K562 (cell line): ENCODE results near the gene SELPLG. TPM values are rescaled to one million over a fixed set of nuclear protein-coding genes. Genes with fewer than 3 reads are reported as not detected.

Experiments
- ADNP ChIP-seq: fragments of 200-800 bp; sonication (Bioruptor generic); IDR thresholded peaks from 2 replicates; pipeline ENCODE4 v1.6.1; 2016; ENCODE audit warnings: missing genetic modification characterization, missing compliant biosample characterization
- BCOR ChIP-seq: fragments of 450-650 bp; IDR thresholded peaks from 2 replicates; pipeline ENCODE4 v1.6.1; 2016
- CBX2 ChIP-seq: fragments of 200-600 bp; sonication (generic); IDR thresholded peaks from one replicate; pipeline ENCODE4 v1.6.1; 2012; ENCODE audit warnings: mild to moderate bottlenecking, low read length, inconsistent platforms; ENCODE audit not compliant: insufficient read depth, poor library complexity, severe bottlenecking
- CC2D1A ChIP-seq: fragments of 450-650 bp; IDR thresholded peaks from 2 replicates; pipeline ENCODE4 v1.6.1; 2017; ENCODE audit warnings: mild to moderate bottlenecking
- EWSR1 ChIP-seq: fragments of 450-650 bp; IDR thresholded peaks from 2 replicates; pipeline ENCODE4 v1.6.1; 2018; ENCODE audit warnings: borderline replicate concordance, mild to moderate bottlenecking, low read depth, moderate library complexity; ENCODE audit not compliant: partially characterized antibody
- GATAD2A ChIP-seq: fragments of 450-650 bp; IDR thresholded peaks from 2 replicates; pipeline ENCODE4 v1.6.1; 2017
- HEY1 ChIP-seq: fragments of 250-450 bp; sonication (Bioruptor Pico); IDR thresholded peaks from 2 replicates; pipeline ENCODE4 v1.5.0; 2020; ENCODE audit warnings: mild to moderate bottlenecking, moderate library complexity, borderline replicate concordance
- HMG20A ChIP-seq: fragments of 450-650 bp; formaldehyde crosslinking; conservative IDR thresholded peaks from 2 replicates; pipeline ENCODE4 v1.4.0; 2020; ENCODE audit warnings: mild to moderate bottlenecking, mixed read lengths
- HMG20B ChIP-seq: fragments of 250-450 bp; sonication (Bioruptor Pico); IDR thresholded peaks from 2 replicates; pipeline ENCODE4 v1.5.0; 2021; ENCODE audit warnings: mild to moderate bottlenecking
- LEF1 ChIP-seq: fragments of 450-650 bp; IDR thresholded peaks from 2 replicates; pipeline ENCODE4 v1.6.1; 2016; ENCODE audit warnings: mild to moderate bottlenecking
- MYBL2 ChIP-seq, 2 experiments: fragments of 450-650 bp in 1 of 2; sonication (generic) in 1 of 2; formaldehyde crosslinking in 1 of 2; IDR thresholded peaks; 2 replicates each; pipeline versions ENCODE4 v1.6.1 to v1.8.1; 2017 to 2022; ENCODE audit warnings: borderline replicate concordance in 1 of 2, inconsistent platforms in 1 of 2, low read depth in 1 of 2, mild to moderate bottlenecking in 1 of 2, missing genetic modification reagents in 1 of 2, moderate library complexity in 1 of 2
- NBN ChIP-seq: fragments of 450-650 bp; IDR thresholded peaks from 2 replicates; pipeline ENCODE4 v1.6.1; 2016; ENCODE audit warnings: low read depth, mild to moderate bottlenecking
- PCBP2 ChIP-seq: fragments of 200-400 bp; formaldehyde crosslinking; IDR thresholded peaks from 2 replicates; pipeline ENCODE4 v1.6.1; 2018; ENCODE audit warnings: low read length, low read depth, mild to moderate bottlenecking, moderate library complexity; ENCODE audit not compliant: poor library complexity, severe bottlenecking
- PHF8 ChIP-seq: fragments of 200-600 bp; sonication (generic); IDR thresholded peaks from 2 replicates; pipeline ENCODE4 v1.6.1; 2012; ENCODE audit warnings: mixed run types, mild to moderate bottlenecking, inconsistent platforms, low read length, moderate library complexity, borderline replicate concordance
- POLR3G ChIP-seq: IDR thresholded peaks from 2 replicates; pipeline ENCODE4 v1.6.1; 2011; ENCODE audit not compliant: insufficient read length, insufficient replicate concordance; ENCODE audit errors: extremely low read depth
- PPARD ChIP-seq: fragments of 250-450 bp; sonication (Bioruptor Pico); IDR thresholded peaks from 2 replicates; pipeline ENCODE4 v1.8.0; 2022; ENCODE audit warnings: inconsistent platforms, mild to moderate bottlenecking, moderate library complexity
- RBM17 ChIP-seq: fragments of 200-400 bp; formaldehyde crosslinking; IDR thresholded peaks from 2 replicates; pipeline ENCODE4 v1.6.1; 2017; ENCODE audit warnings: low read depth, mild to moderate bottlenecking, low read length, borderline replicate concordance
- SAFB ChIP-seq: fragments of 200-400 bp; formaldehyde crosslinking; IDR thresholded peaks from 2 replicates; pipeline ENCODE4 v1.6.1; 2017; ENCODE audit warnings: low read depth, low read length, borderline replicate concordance
- SMAD2 ChIP-seq: fragments of 150-350 bp; IDR thresholded peaks from 2 replicates; pipeline ENCODE4 v1.6.1; 2014; ENCODE audit warnings: low read depth, mild to moderate bottlenecking, low read length
- SRSF1 ChIP-seq: fragments of 200-400 bp; formaldehyde crosslinking; IDR thresholded peaks from 2 replicates; pipeline ENCODE4 v1.6.1; 2017; ENCODE audit warnings: mild to moderate bottlenecking, low read depth, low read length, moderate library complexity
- TAF9B ChIP-seq: fragments of 450-650 bp; IDR thresholded peaks from 2 replicates; pipeline ENCODE4 v1.6.1; 2018; ENCODE audit warnings: mild to moderate bottlenecking; ENCODE audit not compliant: partially characterized antibody
- TAL1 ChIP-seq: fragments of 450-650 bp; IDR thresholded peaks from 2 replicates; pipeline ENCODE4 v1.6.1; 2016; ENCODE audit warnings: mild to moderate bottlenecking
- ZNF780A ChIP-seq: fragments of 250-450 bp; sonication (Bioruptor Pico); IDR thresholded peaks from 2 replicates; pipeline ENCODE4 v1.5.0; 2021; ENCODE audit warnings: mild to moderate bottlenecking
- polyA plus RNA-seq, 8 experiments: library from polyadenylated mRNA; depleted of rRNA in 4 of 8; stranded (reverse) in 5 of 8; unstranded in 3 of 8; fragments of >200 nt; fragmentation: Nextera tagmentation in 2 of 8; fragmentation: Illumina TruSeq in 1 of 8; extraction: Ambion mirVana in 2 of 8; extraction: Trizol in 1 of 8; gene quantifications; 2 replicates each; pipeline versions ENCODE4 v1.2.1 to v1.2.3, GENCODE V29; 2011 to 2014; ENCODE audit warnings: inconsistent platforms in 1 of 8, missing spikeins in 1 of 8
- total RNA-seq, 7 experiments: library from RNA; depleted of rRNA in 6 of 7; stranded (reverse); fragments of >200 nt in 6 of 7; fragmentation: Illumina TruSeq in 2 of 7; extraction: Trizol in 2 of 7; gene quantifications; 2 replicates each; pipeline versions ENCODE4 v1.2.1 to v1.2.3, GENCODE V29; 2011 to 2021; ENCODE audit warnings: low replicate concordance in 1 of 7
- TF ChIP-seq, protein P1 (sequence below): IDR thresholded peaks from 2 replicates; pipeline ENCODE4 v1.6.1; 2011; ENCODE audit warnings: borderline replicate concordance, low read depth, mild to moderate bottlenecking, moderate library complexity, low read length; ENCODE audit not compliant: insufficient read depth, poor library complexity, severe bottlenecking
- TF ChIP-seq, protein P2 (sequence below): sonication (generic); formaldehyde crosslinking; IDR thresholded peaks from 2 replicates; pipeline ENCODE4 v1.8.1; 2023; ENCODE audit warnings: mild to moderate bottlenecking, missing genetic modification reagents
- TF ChIP-seq, protein P3 (sequence below): sonication (generic); formaldehyde crosslinking; IDR thresholded peaks from 2 replicates; pipeline ENCODE4 v1.8.1; 2023; ENCODE audit warnings: mild to moderate bottlenecking, missing genetic modification reagents, moderate library complexity

Gene SELPLG
- total and polyA plus RNA-seq, 9 of the 15 experiments (the other 6 are each of a cell fraction or from before 2014, with no cell fraction given): 0.22 to 10.2 (median 1.7) TPM

DNA sequence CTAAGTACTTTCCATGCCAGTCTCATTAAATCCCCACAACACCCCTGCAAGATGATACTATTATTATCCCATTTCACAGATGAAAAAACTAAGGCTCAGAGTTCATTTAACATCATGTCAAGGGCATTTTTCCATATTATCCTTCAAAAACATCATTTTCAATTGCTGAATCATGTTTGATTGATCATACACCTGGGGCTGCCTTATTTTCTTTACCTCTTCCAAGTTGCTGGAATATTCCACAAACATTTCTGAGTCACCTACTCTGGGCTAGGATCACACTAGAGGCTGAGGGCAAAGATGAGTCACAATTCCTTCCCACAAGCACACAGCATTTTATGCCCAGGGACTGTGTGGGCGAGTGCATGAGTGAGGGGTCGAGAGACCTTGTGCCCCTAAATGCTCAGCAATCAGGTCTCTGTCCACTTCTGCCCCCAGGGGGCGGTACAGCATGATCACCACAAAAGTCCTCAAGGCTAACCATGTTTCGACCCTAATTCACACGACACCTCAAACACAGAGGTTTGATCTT lies 21.7 kb downstream of the SELPLG start (continued):
- no peak for TF ChIP-seq NBN
- no peak for TF ChIP-seq PHF8
- TF ChIP-seq ZNF780A (CRISPR knock-in tag): no peak
- TF ChIP-seq RBM17: no peak
- TF ChIP-seq MYBL2 (IDR thresholded peaks at IDR 0.05; ENCODE audit: low read depth): no peak
- no peak for TF ChIP-seq MYBL2 (CRISPR knock-in tag; IDR thresholded peaks at IDR 0.05; ENCODE audit: borderline replicate concordance)
- TF ChIP-seq GATAD2A: no peak
- no peak for TF ChIP-seq PPARD (CRISPR knock-in tag)
- TF ChIP-seq POLR3G: no peak
- no peak for TF ChIP-seq HMG20B (CRISPR knock-in tag)
- TF ChIP-seq LEF1: no peak
- TF ChIP-seq TAL1: no peak
- no peak for TF ChIP-seq CC2D1A
- TF ChIP-seq EWSR1: no peak
- TF ChIP-seq ADNP: peak; percentile 92
- TF ChIP-seq HMG20A (CRISPR knock-in tag): no peak
- TF ChIP-seq, protein P1, sequence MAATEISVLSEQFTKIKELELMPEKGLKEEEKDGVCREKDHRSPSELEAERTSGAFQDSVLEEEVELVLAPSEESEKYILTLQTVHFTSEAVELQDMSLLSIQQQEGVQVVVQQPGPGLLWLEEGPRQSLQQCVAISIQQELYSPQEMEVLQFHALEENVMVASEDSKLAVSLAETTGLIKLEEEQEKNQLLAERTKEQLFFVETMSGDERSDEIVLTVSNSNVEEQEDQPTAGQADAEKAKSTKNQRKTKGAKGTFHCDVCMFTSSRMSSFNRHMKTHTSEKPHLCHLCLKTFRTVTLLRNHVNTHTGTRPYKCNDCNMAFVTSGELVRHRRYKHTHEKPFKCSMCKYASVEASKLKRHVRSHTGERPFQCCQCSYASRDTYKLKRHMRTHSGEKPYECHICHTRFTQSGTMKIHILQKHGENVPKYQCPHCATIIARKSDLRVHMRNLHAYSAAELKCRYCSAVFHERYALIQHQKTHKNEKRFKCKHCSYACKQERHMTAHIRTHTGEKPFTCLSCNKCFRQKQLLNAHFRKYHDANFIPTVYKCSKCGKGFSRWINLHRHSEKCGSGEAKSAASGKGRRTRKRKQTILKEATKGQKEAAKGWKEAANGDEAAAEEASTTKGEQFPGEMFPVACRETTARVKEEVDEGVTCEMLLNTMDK: peak; percentile 46
- no peak for TF ChIP-seq PCBP2
- peak; percentile 84 for TF ChIP-seq BCOR
- TF ChIP-seq SMAD2: no peak
- TF ChIP-seq TAF9B: no peak
- no peak for TF ChIP-seq SAFB
- TF ChIP-seq SRSF1: no peak
- TF ChIP-seq CBX2: no peak
- TF ChIP-seq, protein P2, sequence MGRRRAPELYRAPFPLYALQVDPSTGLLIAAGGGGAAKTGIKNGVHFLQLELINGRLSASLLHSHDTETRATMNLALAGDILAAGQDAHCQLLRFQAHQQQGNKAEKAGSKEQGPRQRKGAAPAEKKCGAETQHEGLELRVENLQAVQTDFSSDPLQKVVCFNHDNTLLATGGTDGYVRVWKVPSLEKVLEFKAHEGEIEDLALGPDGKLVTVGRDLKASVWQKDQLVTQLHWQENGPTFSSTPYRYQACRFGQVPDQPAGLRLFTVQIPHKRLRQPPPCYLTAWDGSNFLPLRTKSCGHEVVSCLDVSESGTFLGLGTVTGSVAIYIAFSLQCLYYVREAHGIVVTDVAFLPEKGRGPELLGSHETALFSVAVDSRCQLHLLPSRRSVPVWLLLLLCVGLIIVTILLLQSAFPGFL (CRISPR knock-in tag): no peak
- TF ChIP-seq, protein P3, sequence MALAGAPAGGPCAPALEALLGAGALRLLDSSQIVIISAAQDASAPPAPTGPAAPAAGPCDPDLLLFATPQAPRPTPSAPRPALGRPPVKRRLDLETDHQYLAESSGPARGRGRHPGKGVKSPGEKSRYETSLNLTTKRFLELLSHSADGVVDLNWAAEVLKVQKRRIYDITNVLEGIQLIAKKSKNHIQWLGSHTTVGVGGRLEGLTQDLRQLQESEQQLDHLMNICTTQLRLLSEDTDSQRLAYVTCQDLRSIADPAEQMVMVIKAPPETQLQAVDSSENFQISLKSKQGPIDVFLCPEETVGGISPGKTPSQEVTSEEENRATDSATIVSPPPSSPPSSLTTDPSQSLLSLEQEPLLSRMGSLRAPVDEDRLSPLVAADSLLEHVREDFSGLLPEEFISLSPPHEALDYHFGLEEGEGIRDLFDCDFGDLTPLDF (CRISPR knock-in tag): no peak
- no peak for TF ChIP-seq HEY1
